LNCAP (cell line): Measurements from ENCODE around the gene CHP1.

Source experiments
- TF ChIP-seq, protein P1 (sequence below): fragments of 450-650 bp; IDR thresholded peaks from 2 replicates; pipeline ENCODE4 v1.5.1; 2017; ENCODE audit warnings: mild to moderate bottlenecking

Gene CHP1

DNA sequence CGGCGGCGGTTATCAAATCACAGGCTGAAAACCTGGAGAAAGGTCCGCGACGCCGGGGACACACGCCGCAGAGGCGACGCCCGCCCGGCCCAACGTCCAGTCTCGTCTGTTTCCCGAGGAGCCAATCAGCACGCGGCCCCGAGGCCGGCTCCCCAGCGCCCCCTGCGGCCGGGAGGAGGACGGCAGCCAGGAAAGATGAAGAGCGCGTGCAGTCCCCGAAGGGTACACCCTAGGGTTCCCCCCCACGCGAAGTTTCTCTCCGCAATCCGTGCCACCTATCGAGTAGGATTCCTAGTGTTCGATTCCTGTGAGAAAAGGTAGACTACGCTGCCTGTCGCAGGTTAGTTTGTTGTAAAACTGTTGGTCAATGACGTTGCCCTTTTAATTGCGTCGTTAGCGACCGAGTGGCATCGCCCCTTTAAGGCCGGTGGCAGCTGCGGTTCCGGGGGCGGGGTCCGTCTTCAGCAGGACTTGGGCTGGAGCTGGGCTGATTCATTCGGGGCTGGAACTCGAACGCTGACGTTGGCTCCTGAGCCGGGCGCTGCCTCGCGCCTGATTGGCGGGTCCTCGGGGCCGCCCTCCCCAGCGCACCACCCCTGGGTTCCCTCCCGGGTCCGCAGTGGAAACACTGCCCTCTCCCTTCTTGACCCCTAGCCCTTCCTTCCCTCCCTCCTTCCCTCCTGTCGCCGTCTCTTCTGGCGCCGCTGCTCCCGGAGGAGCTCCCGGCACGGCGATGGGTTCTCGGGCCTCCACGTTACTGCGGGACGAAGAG lies at the start of gene CHP1, which contains the start of gene EXD1:
TSS of gene CHP1 (plus strand) at position 619 of the 772 bp plus-strand sequence. CDS start at position 734, 115 bp downstream.
TSS of gene EXD1 (minus strand) at position 108 of the 772 bp plus-strand sequence. CDS start 4,182 bp downstream, outside the sequence.
- TF ChIP-seq, protein P1, sequence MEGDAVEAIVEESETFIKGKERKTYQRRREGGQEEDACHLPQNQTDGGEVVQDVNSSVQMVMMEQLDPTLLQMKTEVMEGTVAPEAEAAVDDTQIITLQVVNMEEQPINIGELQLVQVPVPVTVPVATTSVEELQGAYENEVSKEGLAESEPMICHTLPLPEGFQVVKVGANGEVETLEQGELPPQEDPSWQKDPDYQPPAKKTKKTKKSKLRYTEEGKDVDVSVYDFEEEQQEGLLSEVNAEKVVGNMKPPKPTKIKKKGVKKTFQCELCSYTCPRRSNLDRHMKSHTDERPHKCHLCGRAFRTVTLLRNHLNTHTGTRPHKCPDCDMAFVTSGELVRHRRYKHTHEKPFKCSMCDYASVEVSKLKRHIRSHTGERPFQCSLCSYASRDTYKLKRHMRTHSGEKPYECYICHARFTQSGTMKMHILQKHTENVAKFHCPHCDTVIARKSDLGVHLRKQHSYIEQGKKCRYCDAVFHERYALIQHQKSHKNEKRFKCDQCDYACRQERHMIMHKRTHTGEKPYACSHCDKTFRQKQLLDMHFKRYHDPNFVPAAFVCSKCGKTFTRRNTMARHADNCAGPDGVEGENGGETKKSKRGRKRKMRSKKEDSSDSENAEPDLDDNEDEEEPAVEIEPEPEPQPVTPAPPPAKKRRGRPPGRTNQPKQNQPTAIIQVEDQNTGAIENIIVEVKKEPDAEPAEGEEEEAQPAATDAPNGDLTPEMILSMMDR: peak; percentile 97

DNA sequence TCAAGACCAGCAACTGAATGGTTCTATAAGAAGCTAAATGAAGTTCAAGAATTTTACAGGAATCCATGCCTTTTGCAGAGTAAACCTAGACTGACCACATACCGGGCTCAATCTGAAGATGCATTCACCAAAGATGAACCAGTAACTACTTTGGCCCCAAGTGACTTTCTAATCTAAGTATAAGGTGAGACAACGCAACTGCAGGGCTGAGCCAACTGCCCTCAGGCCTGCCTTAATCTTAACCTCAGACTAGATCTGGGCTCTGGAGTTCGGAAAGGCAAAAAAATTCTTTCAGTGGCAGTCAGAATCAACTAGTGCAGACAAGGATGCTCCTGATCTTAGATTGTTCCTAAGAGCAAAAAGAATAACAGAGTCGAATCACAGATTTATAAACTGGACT lies 48.8 kb upstream of the CHP1 start:
- TF ChIP-seq, protein P1: no peak

DNA sequence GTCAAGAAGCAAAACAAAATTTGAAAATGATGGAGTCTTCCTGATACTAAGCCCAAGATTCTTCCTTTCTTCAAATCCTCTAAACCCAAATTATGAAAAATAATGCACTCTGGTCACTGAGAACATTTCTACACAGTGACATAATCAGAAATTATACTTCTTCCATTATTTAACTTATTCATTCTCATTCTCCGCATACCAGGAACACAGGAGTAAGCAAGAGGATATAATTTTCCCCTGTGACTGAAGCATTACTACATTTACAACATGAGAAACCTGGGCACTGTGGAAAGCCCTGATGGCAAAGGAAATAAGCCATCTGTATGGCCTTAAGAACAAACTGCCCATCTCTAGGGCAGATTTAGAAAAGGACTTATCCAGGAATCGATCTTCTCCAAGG lies 47.5 kb upstream of the CHP1 start:
- TF ChIP-seq, protein P1: no peak

DNA sequence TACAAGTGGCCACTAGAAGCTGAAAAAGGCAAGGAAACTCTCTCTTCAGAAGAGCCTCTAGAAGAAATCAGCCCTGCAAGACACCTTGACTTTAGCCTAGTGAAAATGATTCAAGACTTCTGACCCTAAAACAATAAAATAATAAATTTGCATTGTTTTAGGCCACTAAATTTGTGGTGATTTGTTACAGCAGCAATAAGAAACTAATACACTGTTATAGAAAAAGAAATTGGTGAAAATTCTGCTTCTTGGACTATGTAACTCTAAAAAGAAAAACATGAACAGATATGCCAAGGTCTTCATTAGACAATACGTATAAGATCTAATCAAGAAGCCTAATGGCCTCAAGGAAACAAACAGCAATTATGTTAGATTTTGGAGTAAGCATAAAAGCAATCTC lies 36.6 kb upstream of the CHP1 start:
- TF ChIP-seq, protein P1: no peak

DNA sequence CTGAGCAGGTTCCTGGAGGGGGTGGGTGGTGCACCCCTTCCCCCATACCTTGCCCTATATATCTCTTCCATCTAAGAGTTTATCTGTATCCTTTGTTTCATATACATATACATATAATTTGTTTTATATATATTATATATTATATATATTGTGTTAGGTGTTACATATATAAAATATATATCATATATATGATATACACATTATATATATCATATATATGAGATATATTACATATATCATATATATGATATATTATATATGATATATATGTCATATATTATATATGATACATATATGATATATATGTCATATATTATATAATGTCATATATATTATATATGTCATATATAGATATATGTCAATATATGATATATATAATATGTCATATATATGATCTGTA lies 31.6 kb upstream of the CHP1 start:
- TF ChIP-seq, protein P1: no peak

DNA sequence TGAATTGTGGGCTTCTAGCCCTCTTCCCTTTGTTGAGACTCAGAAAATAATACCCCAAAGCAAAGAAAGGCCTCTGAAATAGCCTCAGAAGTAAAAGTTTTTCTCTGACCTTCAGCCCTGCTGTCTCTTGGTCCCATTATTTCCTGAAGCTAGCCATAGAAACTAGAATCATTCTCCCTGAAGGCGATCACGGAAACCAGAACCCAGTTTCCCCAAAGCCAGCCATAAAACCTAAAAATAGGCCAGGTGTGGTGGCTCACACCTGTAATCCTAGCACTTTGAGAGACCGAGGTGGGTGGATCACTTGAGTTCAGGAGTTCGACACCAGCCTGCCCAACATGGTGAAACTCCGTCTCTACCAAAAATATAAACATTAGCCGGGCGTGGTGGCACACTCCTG lies 27.7 kb upstream of the CHP1 start:
- TF ChIP-seq, protein P1: no peak

DNA sequence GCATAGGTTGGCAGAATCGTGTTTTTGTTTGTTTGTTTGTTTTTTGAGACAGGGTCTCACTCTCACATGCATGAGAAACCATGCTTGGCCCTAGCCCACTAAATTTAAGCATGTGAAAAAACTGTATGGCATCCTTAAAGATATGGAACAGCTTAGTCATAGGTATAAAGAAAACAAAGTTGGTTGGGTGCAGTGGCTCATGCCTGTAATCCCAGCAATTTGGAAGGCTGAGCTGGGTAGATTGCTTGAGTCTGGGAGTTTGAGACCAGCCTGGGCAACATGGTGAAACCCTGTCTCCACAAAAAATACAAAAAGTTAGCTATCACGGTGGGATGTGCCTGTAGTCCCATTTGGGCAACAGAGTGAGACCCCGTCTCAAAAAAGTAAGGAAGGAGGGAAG lies 25.8 kb upstream of the CHP1 start:
- TF ChIP-seq, protein P1: no peak
